ENCODE data around the gene GLCCI1.
"Not testable (repeated sequence)": the region's sequence is repeated elsewhere in the genome, so short reads cannot be mapped to it uniquely, and the experiment has no call there.

GLCCI1 gene

GRCh38 chr7:8015100-8015745 lies 46.6 kb downstream of the GLCCI1 start:
- no peaks in the 10 kb centered on the region for H3K9me3 Mint-ChIP-seq
- peak overlapping the region; percentile 93 for H3K27ac Mint-ChIP-seq
- H3K27me3 Mint-ChIP-seq: no peaks in the 10 kb centered on the region
- H3K36me3 Mint-ChIP-seq (ENCODE audit: insufficient read depth): peaks cover 11% of the 10 kb centered on the region
- ATAC-seq (replicated peaks) (peak; percentile 95), DNase-seq (peak in 2 of 3 experiments; percentile 5 to 14)
- peaks cover 20 to 57% of the 10 kb centered on the region in 2 donors for H3K4me1 Mint-ChIP-seq (ENCODE audit: low read depth in 2 of 2)
- peak overlapping the region; percentile 53 to 77 for H3K4me3 Mint-ChIP-seq

- peak overlapping the region; percentile 58 to 77 for H3K4me3 Mint-ChIP-seq
- peaks cover 20 to 59% of the 10 kb centered on the region in 2 donors for H3K4me1 Mint-ChIP-seq (ENCODE audit: low read depth in 2 of 2)
- H3K9me3 Mint-ChIP-seq: no peaks in the 10 kb centered on the region
- no peaks in the 10 kb centered on the region for H3K27me3 Mint-ChIP-seq
- ATAC-seq (replicated peaks): no peak
- no peak for DNase-seq
- peak overlapping the region; percentile 93 for H3K27ac Mint-ChIP-seq
- peaks cover 11% of the 10 kb centered on the region for H3K36me3 Mint-ChIP-seq (ENCODE audit: insufficient read depth)
Observed at GRCh38 chr7:8015746-8016120, 47.1 kb downstream of the GLCCI1 start.

DNA sequence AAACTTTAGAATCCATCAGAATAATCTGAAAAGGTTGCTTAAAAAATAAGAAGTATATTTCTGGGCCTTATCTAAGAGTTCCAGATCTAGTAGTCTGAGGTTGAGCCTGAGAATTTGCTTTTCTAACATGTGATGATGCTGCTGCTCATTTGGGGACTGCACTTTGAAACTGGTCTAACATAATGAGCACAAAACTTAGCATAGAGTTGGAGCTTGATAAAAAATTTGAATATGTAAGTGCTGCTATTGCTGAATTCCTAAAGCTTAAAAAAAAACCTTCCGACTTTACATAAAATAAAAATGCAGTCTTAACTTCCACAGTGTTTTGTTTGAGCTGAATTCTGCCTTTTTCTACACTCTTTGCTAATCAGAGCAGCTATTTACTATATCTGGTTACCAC lies 48.8 kb downstream of the GLCCI1 start:
- Mint-ChIP-seq H3K27ac (peak overlapping the region in 1 of 2 donors; percentile 93), H3K36me3 (ENCODE audit: insufficient read depth) (peaks cover 5% of the 10 kb centered on the region), H3K4me3 (peak overlapping the region in 1 of 2 donors; percentile 22), H3K27me3 (no peaks in the 10 kb centered on the region), H3K4me1 (ENCODE audit: low read depth in 2 of 2) (peaks cover 17 to 53% of the 10 kb centered on the region in 2 donors), H3K9me3 (no peaks in the 10 kb centered on the region)
- DNase-seq (no peak), ATAC-seq (replicated peaks) (no peak)

- Mint-ChIP-seq H3K36me3 (ENCODE audit: insufficient read depth) (peaks cover 6% of the 10 kb centered on the region), H3K9me3 (no peaks in the 10 kb centered on the region), H3K27ac (peak overlapping the region in 1 of 2 donors; percentile 90), H3K4me1 (ENCODE audit: low read depth in 2 of 2) (peaks cover 17 to 50% of the 10 kb centered on the region in 2 donors), H3K4me3 (peak overlapping the region in 1 of 2 donors; percentile 51), H3K27me3 (no peaks in the 10 kb centered on the region)
- DNase-seq (no peak), ATAC-seq (replicated peaks) (no peak)
Observed at GRCh38 chr7:8018961-8019360, 50.4 kb downstream of the GLCCI1 start.

GRCh38 chr7:8022628-8023027 lies 54.0 kb downstream of the GLCCI1 start:
- Mint-ChIP-seq H3K27me3 (no peaks in the 10 kb centered on the region), H3K27ac (no peak overlapping the region)
- ATAC-seq (replicated peaks): no peak

GRCh38 chr7:8035192-8035591 lies 66.6 kb downstream of the GLCCI1 start:
- no peak for DNase-seq
- Mint-ChIP-seq H3K27me3 (no peaks in the 10 kb centered on the region), H3K4me3 (no peak overlapping the region), H3K36me3 (ENCODE audit: insufficient read depth) (peaks cover 8% of the 10 kb centered on the region), H3K27ac (peak overlapping the region; percentile 8 to 68), H3K4me1 (ENCODE audit: low read depth in 2 of 2) (peaks cover 19 to 33% of the 10 kb centered on the region in 2 donors), H3K9me3 (no peaks in the 10 kb centered on the region)
- ATAC-seq (replicated peaks): no peak

More at GRCh38 chr7:8022628-8023027, 54.0 kb downstream of the GLCCI1 start:
- H3K36me3 Mint-ChIP-seq (ENCODE audit: insufficient read depth): peaks cover 25% of the 10 kb centered on the region
- no peak overlapping the region for H3K4me3 Mint-ChIP-seq
- no peak for DNase-seq
- H3K4me1 Mint-ChIP-seq (ENCODE audit: low read depth in 2 of 2): peaks cover 6 to 23% of the 10 kb centered on the region in 2 donors
- H3K9me3 Mint-ChIP-seq: peaks cover 2 to 10% of the 10 kb centered on the region in 2 donors

DNA sequence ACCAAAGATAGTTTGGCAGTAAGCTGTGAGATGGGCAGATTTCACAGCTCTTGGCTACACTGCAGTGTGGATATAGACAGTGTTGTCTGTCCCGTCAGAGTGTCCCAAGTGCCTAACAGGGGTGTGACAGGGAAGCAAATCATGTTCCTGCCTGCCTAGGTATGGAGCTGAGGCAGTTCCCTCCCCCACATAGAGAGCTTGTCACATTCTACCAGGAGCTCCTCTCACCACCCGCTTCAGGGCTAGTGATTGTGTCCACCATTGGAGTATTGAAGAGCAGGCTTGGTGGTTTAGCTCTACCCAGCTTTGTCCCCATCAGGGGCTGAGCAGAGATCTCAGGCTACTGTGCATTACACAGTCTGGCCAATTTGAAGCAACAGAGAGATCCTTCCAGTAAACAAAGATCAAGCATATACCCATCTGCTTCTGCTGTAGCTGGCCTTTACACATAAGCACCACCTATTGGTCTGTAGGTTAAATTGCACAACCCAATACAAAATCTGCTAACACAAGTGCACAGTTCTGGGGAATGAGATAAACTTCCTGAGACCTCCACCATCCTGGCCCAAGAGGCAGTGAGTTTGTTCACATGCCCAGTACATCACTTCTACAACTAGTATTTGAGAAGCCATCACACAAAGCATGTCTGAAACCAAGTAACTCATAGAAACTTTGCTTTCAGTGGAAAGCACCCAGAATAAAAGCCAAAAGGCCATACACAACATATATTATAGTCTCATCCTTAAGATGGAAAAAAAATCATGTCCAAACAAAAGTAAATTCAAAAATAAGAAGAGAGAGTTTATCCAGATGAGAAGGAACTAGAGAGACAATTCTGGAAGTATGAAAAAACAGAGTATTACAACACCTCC lies 67.3 kb downstream of the GLCCI1 start:
- peak; percentile 93 for ATAC-seq (replicated peaks)
- Mint-ChIP-seq H3K36me3 (ENCODE audit: insufficient read depth) (peaks cover 8% of the 10 kb centered on the region), H3K27ac (peak overlapping the region; percentile 8 to 68), H3K4me1 (ENCODE audit: low read depth in 2 of 2) (peaks cover 26 to 37% of the 10 kb centered on the region in 2 donors), H3K4me3 (no peak overlapping the region), H3K9me3 (no peaks in the 10 kb centered on the region), H3K27me3 (no peaks in the 10 kb centered on the region)
- peak in 1 of 3 experiments; percentile 16 for DNase-seq

DNA sequence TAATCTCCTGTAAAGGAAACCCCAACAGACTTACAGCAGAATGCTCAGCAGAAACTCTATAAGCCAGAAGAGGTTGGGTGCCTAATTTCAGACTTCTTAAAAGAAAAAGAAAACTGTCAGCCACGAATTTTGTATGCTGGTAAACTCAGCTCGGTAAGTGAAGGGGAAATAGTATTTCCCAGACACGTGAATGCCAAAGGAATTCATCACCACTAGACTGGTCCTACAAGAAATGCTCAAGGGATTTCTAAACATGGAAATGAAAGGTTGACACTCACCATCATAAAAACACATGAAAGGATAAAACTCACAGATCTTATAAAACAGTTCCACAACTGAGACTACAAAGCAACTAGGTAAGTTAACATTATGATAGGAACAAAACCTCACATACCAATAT lies 68.6 kb downstream of the GLCCI1 start:
- Mint-ChIP-seq H3K4me1 (ENCODE audit: low read depth in 2 of 2) (peaks cover 27 to 37% of the 10 kb centered on the region in 2 donors), H3K27me3 (no peaks in the 10 kb centered on the region), H3K9me3 (no peaks in the 10 kb centered on the region)

DNA sequence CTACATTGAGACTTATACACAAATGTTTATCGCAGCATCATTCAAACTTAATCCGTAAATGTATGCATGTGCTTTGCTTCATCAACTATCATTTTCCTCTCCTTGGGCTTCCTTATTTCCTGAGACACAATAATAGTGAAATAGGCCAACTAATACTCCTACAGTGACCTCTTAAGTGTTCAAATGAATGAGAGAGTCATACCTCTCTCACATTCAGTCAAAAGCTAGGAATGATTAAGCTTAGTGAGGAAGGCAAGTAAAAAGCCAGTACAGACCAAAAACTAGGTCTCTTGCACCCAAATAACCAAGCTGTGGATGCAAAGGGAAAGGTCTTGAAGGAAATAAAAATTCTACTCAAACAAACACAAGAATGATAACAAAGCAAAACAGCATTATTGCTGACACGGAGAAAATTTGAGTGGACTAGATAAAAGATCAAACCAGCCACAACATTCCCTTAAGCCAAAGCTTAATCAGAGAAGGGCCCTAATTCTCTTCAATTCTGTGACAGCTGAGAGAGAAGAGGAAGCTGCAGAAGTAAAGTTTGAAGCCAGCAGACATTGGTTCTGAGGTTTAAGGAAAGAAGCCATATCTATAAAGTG lies 72.3 kb downstream of the GLCCI1 start:
- Mint-ChIP-seq H3K27ac (peak overlapping the region; percentile 65 to 72), H3K9me3 (no peaks in the 10 kb centered on the region), H3K27me3 (no peaks in the 10 kb centered on the region), H3K4me1 (ENCODE audit: low read depth in 2 of 2) (peaks cover 19 to 48% of the 10 kb centered on the region in 2 donors), H3K36me3 (ENCODE audit: insufficient read depth) (peaks cover 25% of the 10 kb centered on the region), H3K4me3 (no peak overlapping the region)
- DNase-seq (no peak), ATAC-seq (replicated peaks) (no peak)

More for the DNA sequence above, 68.6 kb downstream of the GLCCI1 start:
- H3K27ac Mint-ChIP-seq: no peak overlapping the region
- ATAC-seq (replicated peaks): no peak
- peaks cover 10% of the 10 kb centered on the region for H3K36me3 Mint-ChIP-seq (ENCODE audit: insufficient read depth)
- no peak overlapping the region for H3K4me3 Mint-ChIP-seq
- no peak for DNase-seq

DNA sequence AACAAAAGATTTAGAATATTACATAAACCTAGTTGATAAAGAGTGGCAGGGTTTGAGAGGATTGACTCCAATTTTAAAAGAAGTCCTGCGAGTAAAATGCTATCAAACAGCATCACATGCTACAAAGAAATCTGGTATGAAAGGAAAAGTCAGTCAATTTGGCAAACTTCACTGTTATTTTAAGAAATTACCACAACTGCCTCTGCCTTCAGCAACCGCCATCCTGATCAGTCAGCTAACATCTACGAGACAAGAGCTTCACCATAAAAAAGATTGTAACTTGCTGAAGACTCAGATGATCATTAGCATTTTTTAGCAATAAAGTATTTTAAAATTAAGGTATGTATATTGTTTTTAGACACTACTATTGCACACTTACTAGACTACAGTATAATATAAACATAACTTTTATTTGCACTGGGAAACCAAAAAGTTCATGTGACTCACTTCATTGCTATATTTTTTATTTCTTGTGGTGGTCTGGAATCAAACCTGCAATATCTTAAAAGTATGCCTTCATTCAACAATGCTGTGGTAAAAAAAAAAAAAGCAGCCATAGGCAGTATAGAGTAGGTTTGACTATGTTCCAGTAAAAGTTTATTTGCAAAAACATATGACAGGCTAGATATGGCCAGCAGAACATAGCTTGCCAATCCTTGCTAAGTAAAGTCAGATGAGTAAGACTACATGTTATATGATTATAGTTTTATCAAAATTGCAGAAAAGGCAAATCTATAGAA lies 74.4 kb downstream of the GLCCI1 start:
- Mint-ChIP-seq H3K4me3 (no peak overlapping the region), H3K27ac (peak overlapping the region in 1 of 2 donors; percentile 42), H3K4me1 (ENCODE audit: low read depth in 2 of 2) (peaks cover 20 to 58% of the 10 kb centered on the region in 2 donors), H3K36me3 (ENCODE audit: insufficient read depth) (peaks cover 23% of the 10 kb centered on the region), H3K9me3 (no peaks in the 10 kb centered on the region), H3K27me3 (no peaks in the 10 kb centered on the region)
- ATAC-seq (replicated peaks) (no peak), DNase-seq (no peak)

DNA sequence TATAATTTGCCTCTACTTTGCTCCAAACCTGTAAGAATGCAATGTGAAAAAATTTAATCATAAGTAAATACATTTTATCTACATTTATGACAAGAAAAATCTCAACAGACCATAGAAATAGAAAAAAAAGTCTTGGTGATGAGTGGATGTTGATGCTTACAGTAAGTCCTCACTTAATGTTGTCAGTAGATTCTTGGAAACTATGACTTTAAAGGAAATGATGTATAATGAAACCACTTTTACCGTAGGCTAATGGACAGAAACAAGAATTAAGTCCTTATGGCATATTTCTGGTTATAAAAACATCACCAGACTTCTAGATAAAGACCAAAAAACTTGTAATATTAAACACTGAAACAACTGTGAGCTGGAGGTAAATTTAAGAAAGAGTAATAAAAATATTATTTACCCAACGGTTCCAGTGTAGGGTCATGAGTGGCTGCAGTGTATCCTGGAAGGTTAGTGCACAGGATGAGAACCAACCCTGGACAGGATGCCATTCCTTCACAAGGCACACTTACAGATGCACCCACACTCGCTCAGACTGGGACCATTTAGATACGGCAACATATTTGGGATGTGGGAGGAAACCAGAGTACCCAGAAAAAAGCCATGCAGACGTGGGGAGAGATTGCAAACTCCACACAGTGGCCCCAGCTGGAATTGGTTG lies 76.3 kb downstream of the GLCCI1 start:
- Mint-ChIP-seq H3K27ac (peak overlapping the region; percentile 15 to 59), H3K4me3 (peak overlapping the region in 1 of 2 donors; percentile 38), H3K36me3 (ENCODE audit: insufficient read depth) (peaks cover 17% of the 10 kb centered on the region), H3K27me3 (no peaks in the 10 kb centered on the region), H3K9me3 (no peaks in the 10 kb centered on the region), H3K4me1 (ENCODE audit: low read depth in 2 of 2) (peaks cover 22 to 66% of the 10 kb centered on the region in 2 donors)
- ATAC-seq (replicated peaks): no peak
- DNase-seq: no peak

DNA sequence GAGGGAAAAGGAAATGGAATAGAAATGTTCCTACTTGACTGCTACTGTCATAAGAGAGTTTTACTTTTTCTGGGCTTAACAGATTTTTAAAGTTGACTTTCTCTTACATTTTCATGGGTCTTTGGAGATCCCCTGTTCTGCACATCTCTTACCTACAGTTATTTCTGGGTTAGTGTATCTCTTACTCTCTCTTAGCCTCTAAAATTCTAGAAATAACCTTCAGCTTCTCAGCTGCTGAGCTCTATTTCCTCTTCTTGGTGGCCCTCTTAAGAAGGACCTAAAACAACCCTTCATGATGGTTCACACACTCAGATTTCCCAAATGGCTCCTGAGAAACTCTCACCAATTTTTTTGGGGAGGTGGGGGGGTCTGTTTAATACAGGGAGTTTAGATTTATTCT lies 79.5 kb downstream of the GLCCI1 start:
- not testable (repeated sequence) for ATAC-seq (replicated peaks); H3K9me3 Mint-ChIP-seq; DNase-seq; H3K4me3 Mint-ChIP-seq; H3K27me3 Mint-ChIP-seq
- Mint-ChIP-seq H3K27ac (peak overlapping the region; percentile 7 to 31), H3K4me1 (ENCODE audit: low read depth in 2 of 2) (peaks cover 15 to 66% of the 10 kb centered on the region in 2 donors), H3K36me3 (ENCODE audit: insufficient read depth) (peaks cover 12% of the 10 kb centered on the region)
